K562 (cell line): ENCODE data around the gene GJA9. TPM values are rescaled to one million over a fixed set of nuclear protein-coding genes. Genes with fewer than 3 reads are reported as not detected.

Experiments used
- ATF7 ChIP-seq: fragments of 450-650 bp; IDR thresholded peaks from 2 replicates; pipeline ENCODE4 v1.7.1; 2014; ENCODE audit warnings: mild to moderate bottlenecking, moderate library complexity
- CAMTA2 ChIP-seq: fragments of 250-450 bp; sonication (Bioruptor Pico); conservative IDR thresholded peaks from 2 replicates; pipeline ENCODE4 v1.5.1; 2022
- CBFA2T2 ChIP-seq: fragments of 450-650 bp; conservative IDR thresholded peaks from 2 replicates; pipeline ENCODE4 v1.6.1; 2017; ENCODE audit warnings: mild to moderate bottlenecking
- FOS ChIP-seq: IDR thresholded peaks from 3 replicates; pipeline ENCODE4 v1.6.1; 2011; ENCODE audit not compliant: insufficient read length; ENCODE audit errors: extremely low read depth
- FOXA1 ChIP-seq: fragments of 450-650 bp; IDR thresholded peaks from 2 replicates; pipeline ENCODE4 v1.6.1; 2016; ENCODE audit warnings: mild to moderate bottlenecking, borderline replicate concordance
- FOXP1 ChIP-seq: sonication (generic); formaldehyde crosslinking; IDR thresholded peaks from 2 replicates; pipeline ENCODE4 v1.8.0; 2022; ENCODE audit warnings: mild to moderate bottlenecking, missing genetic modification reagents
- GABPB1 ChIP-seq: sonication (generic); formaldehyde crosslinking; IDR thresholded peaks from 2 replicates; pipeline ENCODE4 v1.8.0; 2022; ENCODE audit warnings: mild to moderate bottlenecking, missing genetic modification reagents
- HIVEP1 ChIP-seq: fragments of 250-450 bp; sonication (Bioruptor Pico); IDR thresholded peaks from 2 replicates; pipeline ENCODE4 v1.4.0; 2020; ENCODE audit warnings: mild to moderate bottlenecking
- L3MBTL2 ChIP-seq: fragments of 450-650 bp; IDR thresholded peaks from 2 replicates; pipeline ENCODE4 v1.6.1; 2016; ENCODE audit warnings: mild to moderate bottlenecking, moderate library complexity
- POLR2A ChIP-seq: fragments of 450-650 bp; conservative IDR thresholded peaks from 2 replicates; pipeline ENCODE4 v1.6.1; 2016
- POU5F1 ChIP-seq: fragments of 150-350 bp; IDR thresholded peaks from 2 replicates; pipeline ENCODE4 v1.6.1; 2014; ENCODE audit warnings: borderline replicate concordance, low read length, low read depth, mild to moderate bottlenecking; ENCODE audit not compliant: partially characterized antibody
- RAD21 ChIP-seq, 2 experiments: fragments of 250-450 bp in 1 of 2; fragments of 450-650 bp in 1 of 2; sonication (Bioruptor Pico) in 1 of 2; formaldehyde crosslinking in 1 of 2; IDR thresholded peaks in 1 of 2; conservative IDR thresholded peaks in 1 of 2; 2 replicates each; pipeline versions ENCODE4 v1.4.0 to v1.8.0; 2020 to 2022; ENCODE audit warnings: mild to moderate bottlenecking in 2 of 2, moderate library complexity in 1 of 2
- polyA plus RNA-seq, 8 experiments: library from polyadenylated mRNA; depleted of rRNA in 4 of 8; stranded (reverse) in 5 of 8; unstranded in 3 of 8; fragments of >200 nt; fragmentation: Nextera tagmentation in 2 of 8; fragmentation: Illumina TruSeq in 1 of 8; extraction: Ambion mirVana in 2 of 8; extraction: Trizol in 1 of 8; gene quantifications; 2 replicates each; pipeline versions ENCODE4 v1.2.1 to v1.2.3, GENCODE V29; 2011 to 2014; ENCODE audit warnings: inconsistent platforms in 1 of 8, missing spikeins in 1 of 8
- total RNA-seq, 7 experiments: library from RNA; depleted of rRNA in 6 of 7; stranded (reverse); fragments of >200 nt in 6 of 7; fragmentation: Illumina TruSeq in 2 of 7; extraction: Trizol in 2 of 7; gene quantifications; 2 replicates each; pipeline versions ENCODE4 v1.2.1 to v1.2.3, GENCODE V29; 2011 to 2021; ENCODE audit warnings: low replicate concordance in 1 of 7
- TF ChIP-seq, protein P1 (sequence below): sonication (generic); formaldehyde crosslinking; IDR thresholded peaks from 2 replicates; pipeline ENCODE4 v1.8.1; 2023; ENCODE audit warnings: mild to moderate bottlenecking, missing genetic modification reagents

Gene GJA9
- total and polyA plus RNA-seq, 9 of the 15 experiments (the other 6 are each of a cell fraction or from before 2014, with no cell fraction given): not detected

DNA sequence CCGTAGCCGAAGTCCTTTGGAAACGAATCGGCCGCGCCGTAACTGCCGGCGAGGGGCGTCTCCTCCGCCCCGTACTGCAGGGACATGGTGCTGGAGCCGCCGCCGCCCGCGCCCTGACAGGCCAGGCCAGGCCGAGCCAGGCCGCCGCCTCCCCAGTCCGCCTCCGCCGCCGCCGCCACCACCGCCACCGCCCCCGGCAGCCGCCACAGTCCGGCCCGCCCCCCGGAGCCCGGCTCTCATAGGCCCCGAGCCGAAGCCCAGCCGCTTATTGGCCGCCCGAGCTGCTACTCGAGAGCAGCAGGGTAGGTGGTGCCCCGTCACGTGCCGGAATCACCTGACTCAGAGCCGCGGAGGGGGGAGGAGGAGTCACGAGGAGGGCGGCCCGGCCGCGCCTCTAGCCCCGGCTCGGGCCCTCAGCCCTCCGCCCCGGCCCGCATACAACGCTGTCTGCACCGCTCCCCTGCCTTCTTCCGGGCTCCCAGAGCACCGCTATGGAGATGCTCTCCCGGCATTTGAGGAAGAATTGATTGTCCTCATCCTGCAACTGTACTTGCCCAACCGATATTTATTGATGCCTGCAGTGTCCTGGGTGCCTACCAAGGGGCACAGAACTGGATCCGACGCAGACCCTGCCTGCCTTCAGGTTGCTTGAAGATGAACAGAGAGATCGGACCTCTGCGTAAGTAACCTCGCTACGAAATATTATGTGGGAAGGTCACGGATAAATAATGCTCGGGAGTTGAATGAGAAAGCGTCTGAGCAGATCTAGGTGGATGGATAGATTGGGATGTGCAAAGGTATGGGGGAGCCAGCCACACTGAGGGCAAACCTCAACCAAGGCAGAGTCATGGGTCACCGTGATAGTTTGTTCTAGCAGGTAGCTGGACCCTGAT is 21.6 kb downstream of the GJA9 start, which contains the start of gene RRAGC (continued):
- TF ChIP-seq POU5F1 (no peak), RAD21 (CRISPR knock-in tag; conservative IDR thresholded peaks at IDR 0.05 in 1 of 2, IDR thresholded peaks at IDR 0.05 in 1 of 2) (peak in 1 of 2 experiments; percentile 26; a peak in 1 of 4 replicates), FOXP1 (CRISPR knock-in tag) (0 out of 2 replicates have a peak, but pooled peaks have one; percentile 3), HIVEP1 (peak; percentile 39; the same call in 1 of the 2 replicates), FOXA1 (no peak), CAMTA2 (CRISPR knock-in tag) (no peak), CBFA2T2 (peak; percentile 97), FOS (peak; percentile 93), L3MBTL2 (peak; percentile 77), ATF7 (peak; percentile 76), POLR2A (peak; percentile 65), GABPB1 (CRISPR knock-in tag) (peak; percentile 55; the same call in 1 of the 2 replicates)
- TF ChIP-seq, protein P1, sequence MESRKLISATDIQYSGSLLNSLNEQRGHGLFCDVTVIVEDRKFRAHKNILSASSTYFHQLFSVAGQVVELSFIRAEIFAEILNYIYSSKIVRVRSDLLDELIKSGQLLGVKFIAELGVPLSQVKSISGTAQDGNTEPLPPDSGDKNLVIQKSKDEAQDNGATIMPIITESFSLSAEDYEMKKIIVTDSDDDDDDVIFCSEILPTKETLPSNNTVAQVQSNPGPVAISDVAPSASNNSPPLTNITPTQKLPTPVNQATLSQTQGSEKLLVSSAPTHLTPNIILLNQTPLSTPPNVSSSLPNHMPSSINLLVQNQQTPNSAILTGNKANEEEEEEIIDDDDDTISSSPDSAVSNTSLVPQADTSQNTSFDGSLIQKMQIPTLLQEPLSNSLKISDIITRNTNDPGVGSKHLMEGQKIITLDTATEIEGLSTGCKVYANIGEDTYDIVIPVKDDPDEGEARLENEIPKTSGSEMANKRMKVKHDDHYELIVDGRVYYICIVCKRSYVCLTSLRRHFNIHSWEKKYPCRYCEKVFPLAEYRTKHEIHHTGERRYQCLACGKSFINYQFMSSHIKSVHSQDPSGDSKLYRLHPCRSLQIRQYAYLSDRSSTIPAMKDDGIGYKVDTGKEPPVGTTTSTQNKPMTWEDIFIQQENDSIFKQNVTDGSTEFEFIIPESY (CRISPR knock-in tag): peak; percentile 69
- TF ChIP-seq, all 486 proteins: peak for 158
